Sigmoid colon (tissue), 7 donors: Measurements from ENCODE around the gene EXOC8. TPM values are rescaled to one million over a fixed set of nuclear protein-coding genes. Genes with fewer than 3 reads are reported as not detected.

Experiments
- DNase-seq: peaks from one replicate; pipeline ENCODE4 v3.0.0-alpha.2; 2019
- H3K27ac ChIP-seq, 4 donors: fragments of 200-600 bp; sonication (generic); one replicate each; pipeline ENCODE4 v1.5.1; 2016 to 2019; ENCODE audit warnings: mild to moderate bottlenecking in 1 of 4
- H3K27me3 ChIP-seq, 3 donors: fragments of 200-600 bp; sonication (generic); one replicate each; pipeline ENCODE4 v1.5.1; 2019; ENCODE audit warnings: mild to moderate bottlenecking in 1 of 3
- H3K36me3 ChIP-seq, 4 donors: fragments of 200-600 bp; sonication (generic); one replicate each; pipeline ENCODE4 v1.5.1; 2016 to 2019
- H3K4me1 ChIP-seq, 4 donors: fragments of 200-600 bp; sonication (generic); one replicate each; pipeline ENCODE4 v1.5.1; 2017 to 2019
- H3K4me3 ChIP-seq, 4 donors: fragments of 200-600 bp; sonication (generic); one replicate each; pipeline ENCODE4 v1.5.1; 2017 to 2019; ENCODE audit warnings: mild to moderate bottlenecking in 2 of 4, moderate library complexity in 1 of 4
- H3K9me3 ChIP-seq, 4 donors: fragments of 200-600 bp in 3 of 4; sonication (generic) in 3 of 4; one replicate each; pipeline versions ENCODE4 v1.5.1 to v1.6.1; 2013 to 2019
- CTCF ChIP-seq, 4 experiments: fragments of 450-650 bp in 3 of 4; fragments of 200-600 bp in 1 of 4; IDR thresholded peaks; one replicate each; pipeline ENCODE4 v1.5.1; 2016 to 2019; ENCODE audit warnings: antibody characterized with exemption in 4 of 4, mild to moderate bottlenecking in 3 of 4, moderate library complexity in 2 of 4
- EP300 ChIP-seq, 4 donors: sonication (generic); formaldehyde crosslinking; IDR thresholded peaks; one replicate each; pipeline ENCODE4 v1.6.1; 2017; ENCODE audit warnings: antibody characterized with exemption in 4 of 4
- POLR2A ChIP-seq, 2 donors: fragments of 450-650 bp; IDR thresholded peaks; one replicate each; pipeline ENCODE4 v1.6.1; 2016; ENCODE audit warnings: antibody characterized with exemption in 2 of 2, mild to moderate bottlenecking in 2 of 2, moderate library complexity in 2 of 2
- POLR2AphosphoS5 ChIP-seq, 4 donors: sonication (generic); formaldehyde crosslinking; IDR thresholded peaks; one replicate each; pipeline ENCODE4 v1.6.1; 2017; ENCODE audit warnings: antibody characterized with exemption in 4 of 4
- WGBS, 2 donors: extraction: QIAGEN DNeasy Blood & Tissue Kit; methylation state at CpG; one replicate each; pipeline ENCODE4 v1.1.7; 2013; 5-methylcytosine and 5-hydroxymethylcytosine counted together
- intact Hi-C: fragments of 100-400 bp; cut with DNase I; formaldehyde crosslinking; loops from one replicate; pipeline ENCODE4 v1.15.1; 2023
- polyA plus RNA-seq, 3 donors: library from polyadenylated mRNA; stranded (reverse); fragments of 200-250 nt; gene quantifications; one replicate each; pipeline ENCODE4 v1.2.3, GENCODE V29; 2013
- total RNA-seq, 4 donors: library from RNA; depleted of rRNA; stranded (reverse); fragments of >200 nt; gene quantifications; one replicate each; pipeline ENCODE4 v1.1.0, GENCODE V29; 2016
- donor health status: healthy with polysubstance abuse.
- donor health status: Bipolar disorder and iron deficiency.
- donor health status: healthy.

The EXOC8 gene
- total and polyA plus RNA-seq, 7 donors, result 3.0 to 11.7 (median 9.5) TPM

DNA sequence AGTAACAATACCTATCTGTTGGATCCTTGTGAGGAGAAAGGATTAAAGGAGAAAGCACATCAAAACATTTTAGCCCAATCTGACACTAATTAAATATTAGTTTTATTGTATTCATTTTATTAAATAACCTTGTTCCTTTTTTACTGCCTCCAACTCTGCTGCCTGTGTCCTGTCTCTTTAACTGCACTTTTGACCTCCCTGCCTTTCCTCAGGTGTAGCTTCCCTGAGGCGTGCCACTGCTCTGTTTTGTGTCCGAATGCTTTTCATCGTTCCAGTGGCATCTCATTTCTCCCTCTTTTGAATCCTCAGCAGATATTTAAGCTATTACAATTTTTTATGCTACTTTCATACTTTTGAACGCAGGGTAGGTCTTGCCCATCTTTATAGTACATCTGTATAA lies 10.8 kb upstream of the EXOC8 start:
- no peaks in the 10 kb centered on the region for H3K4me1 ChIP-seq
- 89 to 95% methylated on average over 4 of the region's 4 CpGs for WGBS, 2 donors
- DNase-seq, result no peak
- H3K27me3 ChIP-seq, result no peaks in the 10 kb centered on the region
- H3K36me3 ChIP-seq, result peaks cover 5 to 70% (median 13%) of the 10 kb centered on the region in 4 donors
- H3K4me3 ChIP-seq, result no peak overlapping the region
- H3K9me3 ChIP-seq, result no peaks in the 10 kb centered on the region
- TF ChIP-seq POLR2AphosphoS5 (IDR thresholded peaks at IDR 0.05), result no peak
- no peak for TF ChIP-seq POLR2A (IDR thresholded peaks at IDR 0.05)
- TF ChIP-seq CTCF (IDR thresholded peaks at IDR 0.05), result no peak
- TF ChIP-seq EP300 (IDR thresholded peaks at IDR 0.05), result no peak
- intact Hi-C loops, result no loop called here
- no peak overlapping the region for H3K27ac ChIP-seq

- no peak for DNase-seq
- H3K9me3 ChIP-seq, result no peaks in the 10 kb centered on the region
- WGBS, 2 donors, result 88 to 93% methylated on average over 4 of the region's 4 CpGs
- H3K4me3 ChIP-seq, result no peak overlapping the region
- H3K36me3 ChIP-seq, result peaks cover 2 to 71% (median 13%) of the 10 kb centered on the region in 4 donors
- intact Hi-C loops, result no loop called here
- H3K27ac ChIP-seq, result no peak overlapping the region
- no peak for TF ChIP-seq CTCF (IDR thresholded peaks at IDR 0.05)
- TF ChIP-seq EP300 (IDR thresholded peaks at IDR 0.05), result no peak
- no peak for TF ChIP-seq POLR2AphosphoS5 (IDR thresholded peaks at IDR 0.05)
- no peak for TF ChIP-seq POLR2A (IDR thresholded peaks at IDR 0.05)
- H3K27me3 ChIP-seq, result no peaks in the 10 kb centered on the region
- H3K4me1 ChIP-seq, result no peaks in the 10 kb centered on the region
Observed at GRCh38 chr1:231347961-231348360, 10.3 kb upstream of the EXOC8 start.

DNA sequence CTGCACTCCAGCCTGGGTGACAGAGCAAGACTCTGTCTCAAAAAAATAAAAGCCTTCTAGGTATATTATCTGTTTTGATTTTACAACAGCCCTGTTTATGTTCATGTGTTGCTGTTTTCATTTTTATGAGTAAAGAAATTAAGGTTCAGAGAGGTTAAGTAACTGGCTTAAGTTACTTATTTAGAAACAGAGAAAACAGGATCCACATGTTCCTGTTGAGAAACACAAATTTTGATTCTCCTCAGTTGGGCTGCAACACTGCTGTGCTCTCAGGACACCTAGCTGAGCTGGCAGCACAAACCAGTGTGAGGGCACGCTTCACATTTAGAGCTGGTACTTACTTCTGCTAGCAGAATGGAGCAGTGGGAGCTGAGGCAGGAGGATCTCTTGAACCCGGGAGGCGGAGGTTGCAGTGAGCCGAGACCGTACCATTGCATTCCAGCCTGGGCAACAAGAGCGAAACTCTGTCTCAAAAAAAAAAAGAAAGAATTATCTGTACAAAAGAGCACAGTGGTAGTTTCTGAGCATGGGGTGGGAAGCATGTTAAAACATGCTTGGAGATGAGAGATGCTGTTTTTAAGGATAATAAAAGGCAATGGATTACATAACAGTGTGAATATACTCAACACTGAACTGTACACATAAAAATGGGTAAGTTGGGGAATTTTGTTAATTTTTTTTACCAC lies 2.8 kb upstream of the EXOC8 start:
- WGBS, 2 donors, result 96 to 97% methylated on average over 6 of the region's 6 CpGs
- Histone ChIP-seq H3K27me3 (no peaks in the 10 kb centered on the region), H3K4me1 (peaks cover 0 to 32% (median 27%) of the 10 kb centered on the region in 4 donors), H3K36me3 (peaks cover 0 to 22% (median 0%) of the 10 kb centered on the region in 4 donors), H3K27ac (no peak overlapping the region), H3K9me3 (no peaks in the 10 kb centered on the region), H3K4me3 (no peak overlapping the region)
- TF ChIP-seq CTCF (IDR thresholded peaks at IDR 0.05), result no peak
- no peak for TF ChIP-seq POLR2AphosphoS5 (IDR thresholded peaks at IDR 0.05)
- no peak for TF ChIP-seq POLR2A (IDR thresholded peaks at IDR 0.05)
- no peak for TF ChIP-seq EP300 (IDR thresholded peaks at IDR 0.05)
- intact Hi-C loops, result no loop called here
- no peak for DNase-seq

GRCh38 chr1:231338270-231339128 lies 847 bp upstream of the EXOC8 start, which contains the start of gene SPRTN:
SPRTN (plus strand) TSS chr1:231338293; CDS start chr1:231338384, 91 bp downstream.
- Histone ChIP-seq H3K36me3 (peaks cover 0 to 14% (median 0%) of the 10 kb centered on the region in 4 donors), H3K4me1 (peaks cover 0 to 52% (median 47%) of the 10 kb centered on the region in 4 donors), H3K27ac (peak within 1 kb of the TSS; percentile 88 to 96 (median 92)), H3K4me3 (peak within 1 kb of the TSS; percentile 69 to 94 (median 81)), H3K9me3 (no peaks in the 10 kb centered on the region), H3K27me3 (no peaks in the 10 kb centered on the region)
- peak in 2 of 4 donors; percentile 8 to 37 for TF ChIP-seq POLR2AphosphoS5 (IDR thresholded peaks at IDR 0.05)
- TF ChIP-seq EP300 (IDR thresholded peaks at IDR 0.05), result no peak
- no peak for DNase-seq
- intact Hi-C loops, result loop anchor here (2.0 to 5.0 kb wide), 4 partner anchors 84 to 264 kb away; partner anchors contain the start of genes EGLN1, GNPAT and TSNAX
- WGBS, 2 donors, result 0 to 1% methylated on average over 43 of the region's 43 CpGs

DNA sequence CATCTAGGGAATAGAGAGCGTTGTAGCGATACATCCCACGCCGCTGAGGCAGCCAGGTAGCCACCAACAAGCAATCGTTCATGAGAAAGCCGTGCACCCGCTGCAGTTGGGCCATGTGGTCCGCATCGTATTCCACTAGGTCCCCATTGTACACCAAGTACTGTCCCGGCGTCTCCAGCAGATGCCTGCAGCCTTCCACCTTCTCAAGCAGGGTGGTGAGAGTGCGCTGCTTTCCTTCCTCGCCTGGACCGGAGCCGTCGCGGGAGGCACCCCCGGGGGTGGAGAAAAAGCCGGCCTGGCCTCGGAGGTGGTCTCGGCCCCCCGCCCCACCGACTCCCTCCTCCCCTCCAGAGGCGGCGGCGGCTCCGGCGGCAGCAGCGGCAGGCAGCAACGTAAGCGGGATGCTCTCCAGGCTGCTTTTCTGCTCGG lies 595 bp downstream of the EXOC8 start:
- Histone ChIP-seq H3K36me3 (peaks cover 0 to under 1% (median 0%) of the 10 kb centered on the region in 4 donors), H3K9me3 (no peaks in the 10 kb centered on the region), H3K27me3 (no peaks in the 10 kb centered on the region), H3K4me3 (peak overlapping the region; percentile 69 to 94 (median 81)), H3K27ac (peak overlapping the region; percentile 88 to 96 (median 92)), H3K4me1 (peaks cover 0 to 62% (median 53%) of the 10 kb centered on the region in 4 donors)
- TF ChIP-seq CTCF (IDR thresholded peaks at IDR 0.05), result no peak
- TF ChIP-seq POLR2AphosphoS5 (IDR thresholded peaks at IDR 0.05), result no peak
- no peak for TF ChIP-seq POLR2A (IDR thresholded peaks at IDR 0.05)
- TF ChIP-seq EP300 (IDR thresholded peaks at IDR 0.05), result no peak
- peak; percentile 79 for DNase-seq
- WGBS, 2 donors, result 1 to 2% methylated on average over 32 of the region's 32 CpGs
- intact Hi-C loops, result loop anchor here (5.0 kb wide), 3 partner anchors 95 to 265 kb away; partner anchors contain the start of genes GNPAT and TSNAX
